ENCODE measurements around the gene PLEKHM2. TPM values are rescaled to one million over a fixed set of nuclear protein-coding genes. Genes with fewer than 3 reads are reported as not detected.

Gene PLEKHM2
- total RNA-seq: 10 to 100 TPM; 41.9 to 74.5 (median 55.7) TPM

DNA sequence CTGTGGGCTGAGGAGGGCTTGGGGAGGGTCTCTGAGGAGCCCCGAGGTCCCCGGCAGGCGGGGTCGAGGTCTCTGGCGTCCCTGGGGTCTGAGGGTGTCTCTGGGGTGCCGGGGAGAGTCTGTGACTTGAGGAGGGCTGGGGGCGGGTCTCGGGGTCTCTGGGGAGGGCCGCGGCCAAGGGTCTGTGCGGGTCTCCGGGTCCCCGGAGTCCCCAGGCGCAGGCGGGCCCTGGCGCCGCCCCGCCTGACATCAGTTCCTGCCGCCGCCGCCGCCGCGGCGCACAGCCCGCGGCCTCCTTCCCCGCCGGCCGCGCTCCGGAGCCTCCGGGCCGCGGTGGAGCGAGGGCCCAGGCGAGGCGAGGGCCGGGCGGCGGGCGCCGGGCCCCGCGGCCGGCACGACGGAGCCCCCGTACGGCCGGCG is at the start of gene PLEKHM2:
PLEKHM2 (plus strand) TSS at position 279 of the 420 bp plus-strand sequence. CDS start 239 bp downstream, outside the sequence.
- TF ChIP-seq, protein P1, sequence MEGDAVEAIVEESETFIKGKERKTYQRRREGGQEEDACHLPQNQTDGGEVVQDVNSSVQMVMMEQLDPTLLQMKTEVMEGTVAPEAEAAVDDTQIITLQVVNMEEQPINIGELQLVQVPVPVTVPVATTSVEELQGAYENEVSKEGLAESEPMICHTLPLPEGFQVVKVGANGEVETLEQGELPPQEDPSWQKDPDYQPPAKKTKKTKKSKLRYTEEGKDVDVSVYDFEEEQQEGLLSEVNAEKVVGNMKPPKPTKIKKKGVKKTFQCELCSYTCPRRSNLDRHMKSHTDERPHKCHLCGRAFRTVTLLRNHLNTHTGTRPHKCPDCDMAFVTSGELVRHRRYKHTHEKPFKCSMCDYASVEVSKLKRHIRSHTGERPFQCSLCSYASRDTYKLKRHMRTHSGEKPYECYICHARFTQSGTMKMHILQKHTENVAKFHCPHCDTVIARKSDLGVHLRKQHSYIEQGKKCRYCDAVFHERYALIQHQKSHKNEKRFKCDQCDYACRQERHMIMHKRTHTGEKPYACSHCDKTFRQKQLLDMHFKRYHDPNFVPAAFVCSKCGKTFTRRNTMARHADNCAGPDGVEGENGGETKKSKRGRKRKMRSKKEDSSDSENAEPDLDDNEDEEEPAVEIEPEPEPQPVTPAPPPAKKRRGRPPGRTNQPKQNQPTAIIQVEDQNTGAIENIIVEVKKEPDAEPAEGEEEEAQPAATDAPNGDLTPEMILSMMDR (IDR thresholded peaks at IDR 0.05; ENCODE audit: low read depth): no peak

DNA sequence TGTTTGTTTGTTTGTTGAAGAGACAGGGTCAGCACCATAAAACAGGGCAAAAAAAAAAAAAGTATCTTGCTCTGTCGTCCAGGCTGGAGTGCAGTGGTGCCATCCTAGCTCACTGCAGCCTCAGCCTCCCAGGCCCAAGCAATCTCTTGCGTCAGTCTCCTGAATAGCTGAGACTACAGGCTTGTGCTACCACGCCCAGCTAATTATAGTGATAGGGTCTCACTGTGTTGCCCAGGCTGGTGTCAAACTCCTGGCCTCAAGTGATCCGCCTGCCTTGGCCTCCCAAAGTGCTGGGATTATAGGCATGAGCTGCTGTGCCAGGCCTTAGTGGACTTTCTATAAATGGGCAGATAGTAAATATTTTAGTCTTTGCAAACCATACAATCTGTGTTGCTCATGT is 47.7 kb upstream of the PLEKHM2 start:
- TF ChIP-seq, protein P1 (IDR thresholded peaks at IDR 0.05; ENCODE audit: low read depth): no peak

- TF ChIP-seq, protein P1 (IDR thresholded peaks at IDR 0.05; ENCODE audit: low read depth): no peak
Measured at GRCh38 chr1:15637826-15638225, 46.3 kb upstream of the PLEKHM2 start.

DNA sequence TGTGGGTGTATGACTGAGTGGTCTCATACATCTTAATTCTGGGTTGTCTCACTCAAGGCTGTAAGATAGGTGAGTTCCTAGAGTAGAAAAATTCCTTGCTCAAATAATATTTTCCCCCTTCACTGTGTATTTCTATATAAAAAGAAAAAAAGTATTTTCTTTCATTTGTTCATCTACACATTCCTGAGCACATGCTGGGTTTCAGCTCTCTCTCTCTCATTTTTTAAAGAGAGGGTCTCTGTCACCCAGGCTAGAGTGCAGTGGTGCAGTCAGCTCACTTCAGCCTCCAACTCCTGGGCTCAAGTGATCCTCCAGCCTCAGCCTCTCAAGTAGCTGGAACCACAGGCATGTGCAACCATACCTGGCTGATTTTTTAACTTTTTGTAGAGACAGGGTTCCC is 44.9 kb upstream of the PLEKHM2 start:
- TF ChIP-seq, protein P1 (IDR thresholded peaks at IDR 0.05; ENCODE audit: low read depth): no peak

DNA sequence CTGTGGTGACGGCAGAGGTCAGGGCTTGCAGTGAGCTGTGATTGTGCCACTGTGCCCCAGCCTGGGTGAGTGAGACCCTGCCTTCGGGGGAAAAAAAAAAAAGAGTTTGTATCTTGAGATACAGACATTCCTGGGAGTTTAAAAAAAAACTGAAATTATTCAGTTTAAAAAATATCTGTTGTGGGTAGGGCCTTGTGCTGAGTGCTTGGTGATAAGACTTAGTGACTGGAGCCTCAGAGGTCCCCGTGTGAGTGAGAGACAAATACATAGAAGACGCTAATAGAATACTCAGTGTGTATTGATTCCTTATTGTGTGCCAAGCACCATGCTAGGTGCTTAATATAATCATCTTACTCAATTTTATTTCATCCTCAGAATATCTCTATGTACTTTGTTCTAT is 44.2 kb upstream of the PLEKHM2 start:
- TF ChIP-seq, protein P1 (IDR thresholded peaks at IDR 0.05; ENCODE audit: low read depth): no peak

DNA sequence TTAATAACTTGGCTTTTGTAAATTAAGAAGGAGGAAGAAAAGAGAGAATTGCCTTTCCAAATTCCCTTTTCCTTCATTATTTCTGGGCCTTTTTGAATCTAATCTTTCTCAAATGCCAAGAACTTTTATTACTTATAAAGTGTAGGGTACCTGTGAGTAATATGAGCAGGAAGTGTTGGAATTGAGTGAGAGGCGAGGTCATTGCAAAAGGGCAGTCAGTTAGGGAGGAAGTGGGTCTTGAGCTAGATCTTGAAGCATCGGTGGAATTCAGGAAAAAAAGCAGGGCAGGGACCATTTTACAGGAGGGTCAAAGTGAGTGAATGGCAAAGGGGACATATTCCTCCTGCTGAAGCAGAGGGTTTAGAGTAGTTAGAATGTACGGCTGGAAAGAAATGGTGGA is 43.5 kb upstream of the PLEKHM2 start:
- TF ChIP-seq, protein P1 (IDR thresholded peaks at IDR 0.05; ENCODE audit: low read depth): no peak

- TF ChIP-seq, protein P1 (IDR thresholded peaks at IDR 0.05; ENCODE audit: low read depth): no peak
Measured at GRCh38 chr1:15649937-15650336, 34.2 kb upstream of the PLEKHM2 start.

Measured in subcutaneous adipose tissue (tissue), 4 donors.